ENCODE data around the gene FOXI2.

FOXI2 gene

GRCh38 chr10:127736915-127737562 lies at the start of gene FOXI2:
Gene FOXI2 (plus strand): TSS chr10:127737185. CDS start chr10:127737274, 89 bp downstream.
- no peak for DNase-seq (ENCODE audit: low read depth in 2 of 2)

- no peak for DNase-seq (ENCODE audit: low read depth in 2 of 2)
Measured at GRCh38 chr10:127687548-127687947, 49.4 kb upstream of the FOXI2 start.

DNA sequence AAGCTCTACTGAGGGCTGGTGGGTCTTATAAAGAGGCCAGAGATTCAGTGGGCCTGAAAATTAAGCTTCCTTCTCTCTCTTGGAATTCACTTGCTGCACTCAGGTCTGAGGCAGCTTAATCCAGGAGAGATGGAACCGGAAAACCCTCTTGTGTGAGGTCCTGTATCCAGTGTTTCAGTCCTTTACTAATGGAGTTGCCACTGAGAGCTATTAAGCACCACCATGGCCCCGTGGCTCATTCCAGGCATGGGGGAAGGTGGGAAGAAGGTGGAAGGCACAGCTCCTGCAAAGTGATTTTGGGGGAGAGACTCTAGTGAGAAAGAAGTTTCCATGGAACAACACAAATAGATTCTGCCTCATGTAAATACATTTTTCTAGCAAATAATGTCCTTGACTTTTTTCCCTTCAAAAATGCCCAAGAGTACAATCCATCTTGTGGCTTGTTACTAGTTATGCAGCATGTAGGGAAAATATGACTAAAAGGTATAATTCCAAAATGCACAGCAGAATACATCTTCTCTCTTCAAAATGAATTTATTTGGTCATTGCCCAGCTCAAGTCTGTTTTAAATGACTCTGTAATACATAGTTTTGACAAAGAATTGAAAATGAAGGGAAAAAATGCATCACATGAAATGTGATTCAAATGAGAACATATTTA lies 46.7 kb upstream of the FOXI2 start:
- no peak for DNase-seq (ENCODE audit: low read depth in 2 of 2)

DNA sequence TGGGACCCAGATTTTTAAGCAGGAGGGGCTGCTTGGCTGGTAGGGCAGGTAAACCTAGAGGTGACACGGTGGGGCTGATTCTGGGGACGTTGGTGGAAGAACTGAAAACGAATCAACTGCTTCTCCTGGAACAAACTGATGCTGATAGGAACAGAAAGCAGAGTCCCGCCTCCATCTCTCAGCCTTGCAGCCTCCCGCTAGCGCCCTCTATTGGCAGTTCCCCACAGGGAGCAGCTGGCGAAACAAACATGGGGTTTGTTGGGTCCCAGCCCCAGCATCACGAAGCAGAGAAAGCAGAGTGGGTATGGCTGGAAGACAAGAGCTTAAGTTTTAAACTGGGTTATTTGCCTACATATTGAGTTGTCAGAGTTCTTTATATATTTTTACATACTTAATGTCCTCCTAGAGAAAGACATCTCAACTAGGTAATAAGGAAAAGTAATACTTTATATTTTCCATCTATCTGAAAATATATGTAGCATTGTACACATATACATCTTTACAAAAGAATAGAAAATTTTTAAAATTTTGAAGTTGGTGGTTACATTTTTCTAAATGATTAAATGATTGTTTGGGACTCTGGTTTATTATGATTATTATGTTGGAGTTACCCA lies 42.3 kb upstream of the FOXI2 start:
- DNase-seq (ENCODE audit: low read depth in 2 of 2), result no peak

DNA sequence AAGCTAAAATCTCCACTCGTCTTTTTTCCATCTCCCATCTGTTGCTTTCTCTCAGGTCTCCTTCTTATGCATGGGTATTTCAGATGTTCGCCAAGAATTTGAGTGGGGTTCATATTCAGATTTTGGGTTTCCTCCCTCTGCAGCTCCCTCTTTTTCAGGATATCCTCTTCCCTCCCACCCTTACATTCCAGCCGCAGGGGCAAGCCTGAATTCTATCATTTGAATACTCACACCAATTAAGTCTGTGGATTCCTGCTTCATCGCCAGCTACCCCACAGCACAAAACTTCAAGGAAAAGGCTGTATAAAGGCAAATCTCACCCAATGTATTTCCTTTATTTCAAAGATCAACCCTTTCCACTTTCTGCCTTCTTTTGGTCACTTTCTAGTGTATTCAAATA lies 41.6 kb upstream of the FOXI2 start:
- no peak for DNase-seq (ENCODE audit: low read depth in 2 of 2)

DNA sequence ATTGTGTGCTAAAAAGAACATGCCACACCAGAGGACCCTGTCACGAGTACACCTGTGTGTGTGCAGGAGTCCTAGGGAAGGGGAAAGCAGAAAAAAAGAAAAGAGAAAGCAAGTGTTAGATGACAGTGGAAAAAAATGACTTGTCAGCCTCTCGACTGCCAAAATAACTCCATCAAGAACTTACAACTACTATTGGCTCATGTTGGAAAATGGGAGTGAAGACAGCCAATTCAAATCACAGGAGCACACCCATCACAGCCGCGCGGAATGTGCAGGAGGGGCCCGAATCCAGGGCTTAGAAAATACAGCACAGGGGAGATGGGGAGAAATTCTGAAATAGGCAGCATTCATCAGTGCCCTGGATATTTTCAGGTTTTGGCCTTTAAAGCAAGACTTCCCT lies 38.1 kb upstream of the FOXI2 start:
- DNase-seq (ENCODE audit: low read depth in 2 of 2), result no peak

GRCh38 chr10:127699311-127699710 lies 37.7 kb upstream of the FOXI2 start:
- DNase-seq (ENCODE audit: low read depth in 2 of 2), result no peak

GRCh38 chr10:127702271-127702670 lies 34.7 kb upstream of the FOXI2 start:
- DNase-seq (ENCODE audit: low read depth in 2 of 2), result no peak

GRCh38 chr10:127715249-127715648 lies 21.7 kb upstream of the FOXI2 start:
- DNase-seq (ENCODE audit: low read depth in 2 of 2), result no peak

DNA sequence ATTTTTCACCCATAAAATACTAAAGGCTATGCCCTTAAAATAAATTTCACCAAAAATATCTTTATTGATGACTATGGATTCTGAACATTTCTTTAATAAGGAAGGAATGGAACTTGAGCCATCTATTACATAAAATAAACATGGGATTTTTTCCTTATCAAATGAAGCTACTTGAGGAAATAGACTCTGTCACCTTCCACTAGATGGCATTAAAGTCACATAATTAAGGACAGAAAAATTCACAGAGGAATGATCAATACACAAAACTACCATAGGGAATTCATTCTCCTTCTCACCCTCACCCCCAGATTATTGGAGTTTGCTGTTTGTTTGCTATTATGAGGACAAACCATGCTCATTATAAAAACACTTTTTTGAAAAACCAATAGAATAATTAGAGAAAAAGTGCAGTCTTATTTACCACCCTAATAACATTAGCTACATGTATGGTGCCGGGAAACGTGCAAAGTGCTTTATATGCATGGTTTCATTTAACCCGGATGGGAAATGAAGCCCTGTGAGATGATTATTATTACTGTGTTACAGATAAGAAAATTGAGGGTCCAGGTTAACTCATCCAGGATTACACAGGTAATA lies 21.1 kb upstream of the FOXI2 start:
- no peak for DNase-seq (ENCODE audit: low read depth in 2 of 2)

- no peak for DNase-seq (ENCODE audit: low read depth in 2 of 2)
Measured at GRCh38 chr10:127720142-127720541, 16.8 kb upstream of the FOXI2 start.

DNA sequence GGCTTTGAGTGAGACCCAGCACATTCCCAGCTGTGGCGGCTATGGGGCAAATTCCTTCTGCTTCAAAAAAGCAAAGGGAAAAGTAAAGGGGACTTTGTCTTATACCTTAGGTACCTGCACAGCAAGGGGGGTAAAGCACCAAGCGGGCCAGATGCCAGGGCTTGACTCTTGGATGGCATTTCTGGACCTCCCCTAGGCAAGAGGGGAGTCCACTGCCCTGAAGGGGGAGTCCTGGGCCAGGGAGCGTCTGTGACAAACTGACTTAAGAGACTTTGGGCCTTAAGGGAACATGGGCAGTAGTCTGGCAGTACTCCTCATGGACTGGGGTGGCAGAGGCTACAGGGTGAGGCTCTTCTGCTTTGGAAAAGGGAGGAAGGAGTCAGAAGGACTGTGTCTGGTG lies 16.1 kb upstream of the FOXI2 start:
- no peak for DNase-seq (ENCODE audit: low read depth in 2 of 2)

DNA sequence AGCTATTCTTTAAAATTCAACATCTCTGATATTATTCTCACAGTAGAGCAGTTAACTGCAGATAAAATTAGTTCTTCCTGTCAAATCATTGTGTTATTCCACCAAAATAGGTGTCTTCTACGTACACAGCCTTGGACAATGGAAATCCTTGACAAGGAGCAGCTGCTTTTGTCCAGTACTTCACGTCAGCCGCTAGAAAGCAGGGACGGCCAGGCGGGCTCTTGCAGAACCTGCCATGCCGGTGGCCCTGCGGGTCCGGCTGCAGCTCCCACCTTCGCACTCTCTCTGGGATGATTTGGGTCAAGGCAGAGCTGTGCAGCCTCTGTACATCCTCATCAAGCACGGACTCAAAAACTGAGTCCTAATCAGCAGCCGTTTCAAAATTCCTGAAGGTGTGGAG lies 2.2 kb upstream of the FOXI2 start:
- no peak for DNase-seq (ENCODE audit: low read depth in 2 of 2)

GRCh38 chr10:127735156-127735555 lies 1.8 kb upstream of the FOXI2 start:
- DNase-seq (ENCODE audit: low read depth in 2 of 2), result no peak

GRCh38 chr10:127735723-127736221 lies 1.2 kb upstream of the FOXI2 start:
- DNase-seq (ENCODE audit: low read depth in 2 of 2), result no peak

DNA sequence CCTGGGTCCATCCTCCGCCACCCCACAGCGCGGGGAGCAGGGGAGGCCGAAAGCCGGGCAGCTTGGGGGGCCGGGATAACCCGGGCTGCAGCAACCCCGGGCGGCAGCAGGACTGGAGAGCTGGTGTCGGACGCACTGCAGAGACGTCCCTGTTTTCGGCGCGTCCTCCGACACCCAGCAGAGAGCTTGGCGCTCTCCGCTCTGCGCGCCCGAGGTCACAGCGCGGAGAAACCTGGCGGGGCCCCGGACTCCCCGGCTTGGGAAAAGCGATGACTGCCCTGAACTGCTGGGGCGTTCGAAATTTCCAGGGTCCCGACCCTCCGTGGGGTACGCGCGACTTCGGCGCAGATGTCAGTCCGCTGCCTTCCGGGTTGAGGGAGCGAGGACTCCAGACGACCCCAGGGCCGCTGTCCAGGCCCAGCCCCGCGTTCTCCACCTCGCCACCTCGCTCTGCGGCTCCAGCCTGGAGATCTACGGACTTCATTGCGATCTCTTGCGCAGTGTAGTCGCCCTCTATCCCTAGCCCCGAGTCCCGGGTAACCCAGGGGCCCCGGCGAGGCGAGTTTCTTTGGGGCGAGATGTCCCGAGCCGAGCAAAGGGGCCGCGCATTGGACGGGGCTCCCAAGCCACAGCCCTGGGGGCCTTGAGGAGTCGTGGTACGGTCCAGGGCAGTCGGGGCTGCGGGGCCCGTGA lies 617 bp upstream of the FOXI2 start:
- DNase-seq (ENCODE audit: low read depth in 2 of 2), result no peak

DNA sequence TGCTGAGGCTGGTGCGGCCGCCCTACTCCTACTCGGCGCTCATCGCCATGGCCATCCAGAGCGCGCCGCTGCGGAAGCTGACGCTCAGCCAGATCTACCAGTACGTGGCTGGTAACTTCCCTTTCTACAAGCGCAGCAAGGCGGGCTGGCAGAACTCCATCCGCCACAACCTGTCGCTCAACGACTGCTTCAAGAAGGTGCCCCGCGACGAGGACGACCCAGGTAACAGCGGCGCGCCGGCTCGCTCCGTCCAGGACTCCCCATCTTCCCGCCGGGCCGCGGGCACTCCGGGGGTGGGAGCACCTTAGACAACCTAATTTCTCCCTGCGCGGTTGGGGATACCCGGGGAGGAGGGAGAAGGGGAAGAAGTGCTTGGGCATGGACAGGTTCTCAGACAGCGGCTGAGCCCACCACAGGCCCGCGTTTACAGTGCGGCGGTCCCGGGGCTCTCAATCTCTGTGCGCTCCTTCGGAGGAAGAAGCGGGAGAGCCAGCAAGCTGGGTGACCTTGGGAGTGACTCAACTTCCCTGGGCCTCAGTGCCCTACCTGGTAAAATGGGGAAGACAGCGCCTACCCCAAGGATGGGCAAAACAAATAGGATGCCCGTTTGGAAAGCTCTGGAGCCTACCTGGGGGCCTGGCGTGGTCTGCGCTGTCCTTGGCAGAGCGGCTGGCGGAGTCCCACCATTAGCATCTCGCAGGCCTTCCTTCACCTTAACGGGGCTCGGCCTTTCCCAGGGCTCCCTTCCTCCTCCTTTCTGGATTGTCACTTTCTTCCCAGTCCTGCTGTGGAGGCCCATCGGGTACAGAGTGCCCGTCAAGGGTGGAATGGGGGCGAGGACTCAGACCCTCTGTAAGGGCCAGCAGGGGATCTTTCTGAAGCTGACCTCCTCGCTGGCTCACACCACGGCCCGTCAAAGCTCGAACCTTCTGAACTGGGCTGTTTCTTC lies 852 bp downstream of the FOXI2 start:
- no peak for DNase-seq (ENCODE audit: low read depth in 2 of 2)

DNA sequence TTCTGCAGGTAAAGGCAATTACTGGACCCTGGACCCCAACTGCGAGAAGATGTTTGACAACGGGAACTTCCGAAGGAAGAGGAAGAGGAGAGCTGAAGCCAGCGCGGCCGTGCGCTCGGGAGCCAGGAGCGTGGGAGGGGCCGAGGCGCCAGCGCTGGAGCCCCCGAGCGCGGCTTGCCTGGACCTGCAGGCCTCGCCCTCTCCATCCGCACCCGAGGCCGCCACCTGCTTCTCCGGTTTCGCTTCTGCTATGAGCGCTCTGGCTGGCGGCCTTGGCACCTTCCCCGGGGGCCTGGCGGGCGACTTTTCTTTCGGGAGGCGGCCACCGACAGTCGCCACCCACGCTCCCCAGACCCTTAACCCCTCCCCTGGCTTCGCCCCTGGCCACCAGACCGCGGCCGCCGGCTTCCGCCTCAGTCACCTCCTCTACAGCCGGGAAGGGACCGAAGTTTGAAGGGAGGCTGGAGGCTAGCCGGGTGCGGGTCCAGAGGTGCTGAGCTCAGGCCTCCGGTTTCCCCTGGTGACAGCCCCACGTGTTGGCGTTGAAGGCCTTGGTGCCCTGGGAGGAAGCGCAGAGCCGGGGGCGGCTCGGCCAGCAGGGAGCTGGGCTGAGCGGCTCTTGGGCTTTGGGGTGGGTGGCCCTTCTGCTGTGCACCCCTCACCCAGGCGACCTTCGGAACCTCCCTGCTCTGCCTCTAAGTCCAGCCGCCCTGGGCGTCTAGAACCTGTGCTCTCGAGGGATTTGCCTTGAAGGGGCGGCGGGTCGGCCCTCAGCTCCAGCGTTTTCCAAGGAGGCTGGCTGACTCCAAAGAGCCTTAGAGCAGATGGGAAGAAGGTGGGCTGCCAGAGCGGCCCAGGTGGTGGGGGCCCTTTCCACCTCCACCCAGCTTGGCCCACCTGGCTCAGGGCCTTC lies 1.8 kb downstream of the FOXI2 start:
- DNase-seq (ENCODE audit: low read depth in 2 of 2), result no peak

DNA sequence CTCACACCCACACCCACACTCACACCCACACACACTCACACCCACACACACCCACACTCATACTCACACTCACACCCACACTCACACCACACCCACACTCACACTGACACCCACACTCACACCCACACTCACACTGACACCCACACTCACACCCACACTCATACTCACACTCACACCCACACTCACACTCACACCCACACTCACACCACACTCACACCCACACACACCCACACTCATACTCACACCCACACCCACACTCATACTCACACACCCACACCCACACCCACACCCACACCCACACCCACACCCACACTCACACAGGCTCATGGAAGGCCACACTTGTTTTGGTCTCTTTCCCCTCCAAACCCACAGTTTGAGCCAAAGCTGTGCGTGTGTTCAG lies 2.9 kb downstream of the FOXI2 start:
- no peak for DNase-seq (ENCODE audit: low read depth in 2 of 2)

DNA sequence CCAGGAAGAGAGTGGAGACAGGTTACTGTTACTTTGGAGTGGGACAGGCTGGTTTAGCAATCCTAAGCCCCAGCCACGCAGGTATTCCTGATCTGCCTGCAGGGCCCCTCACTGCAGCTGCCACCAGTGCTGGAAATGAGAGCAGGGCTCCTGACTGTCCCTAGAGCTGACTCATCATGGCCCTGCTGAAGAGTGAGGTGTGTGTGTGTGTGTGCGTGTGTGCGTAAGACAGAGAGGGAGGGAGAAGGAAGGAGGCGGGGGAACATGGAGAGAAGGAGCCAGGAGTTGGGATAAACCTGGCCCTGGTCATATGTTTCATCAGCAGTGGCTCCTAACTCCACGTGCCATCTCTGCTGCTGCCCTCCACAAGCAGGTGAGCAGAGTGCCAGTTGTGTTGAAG lies 3.6 kb downstream of the FOXI2 start:
- no peak for DNase-seq (ENCODE audit: low read depth in 2 of 2)
